Neuron (in vitro differentiated cells): ENCODE results near the gene PUDP.

Source experiments
- H2AFZ ChIP-seq: one replicate; pipeline ENCODE4 v1.6.1; 2013; ENCODE audit warnings: low read depth, mild to moderate bottlenecking, inconsistent platforms, low read length, moderate library complexity
- H3K27me3 ChIP-seq: one replicate; pipeline ENCODE4 v1.6.1; 2013; ENCODE audit warnings: low read length; ENCODE audit not compliant: insufficient read depth
- H3K36me3 ChIP-seq: one replicate; pipeline ENCODE4 v1.6.1; 2013; ENCODE audit warnings: low read length; ENCODE audit not compliant: insufficient read depth
- H3K4me1 ChIP-seq: one replicate; pipeline ENCODE4 v1.6.1; 2013; ENCODE audit warnings: low read length; ENCODE audit not compliant: insufficient read depth
- H3K4me3 ChIP-seq: 2 replicates; pipeline ENCODE4 v1.5.1; 2013; ENCODE audit warnings: mild to moderate bottlenecking, low read length, moderate library complexity
- H3K9me3 ChIP-seq: one replicate; pipeline ENCODE4 v1.6.1; 2013; ENCODE audit warnings: low read length

The PUDP gene

GRCh38 chrX:7091923-7092322 is 56.0 kb downstream of the PUDP start:
- Histone ChIP-seq H2AFZ (no peak overlapping the region), H3K27me3 (no peaks in the 10 kb centered on the region), H3K36me3 (no peaks in the 10 kb centered on the region), H3K4me1 (peaks cover 2% of the 10 kb centered on the region), H3K9me3 (no peaks in the 10 kb centered on the region), H3K4me3 (no peak overlapping the region)

DNA sequence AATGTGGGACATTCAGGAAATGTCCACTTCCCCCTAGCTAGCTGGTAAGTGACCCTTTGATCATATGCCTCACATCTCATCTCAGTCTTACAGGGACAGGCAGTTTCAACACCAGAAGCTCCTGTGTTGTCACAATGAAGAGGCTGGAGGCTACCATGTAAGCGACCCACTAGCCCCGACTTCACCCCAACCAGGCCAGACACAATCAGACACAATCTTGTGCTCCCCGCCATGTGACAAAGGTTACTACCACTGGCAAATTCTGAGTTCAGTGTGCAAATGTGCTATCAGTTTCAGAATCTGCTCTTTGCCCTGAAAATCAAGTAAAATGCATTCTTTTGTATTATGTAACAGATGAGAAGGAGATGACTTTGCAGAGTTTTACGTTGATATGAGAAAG is 57.3 kb downstream of the PUDP start:
- H3K27me3 ChIP-seq, result no peaks in the 10 kb centered on the region
- no peaks in the 10 kb centered on the region for H3K9me3 ChIP-seq
- no peak overlapping the region for H3K4me3 ChIP-seq
- H3K36me3 ChIP-seq, result no peaks in the 10 kb centered on the region
- H2AFZ ChIP-seq, result no peak overlapping the region
- peaks cover 2% of the 10 kb centered on the region for H3K4me1 ChIP-seq

- peaks cover 2% of the 10 kb centered on the region for H3K4me1 ChIP-seq
- peaks cover 2% of the 10 kb centered on the region for H3K36me3 ChIP-seq
- no peaks in the 10 kb centered on the region for H3K27me3 ChIP-seq
- no peaks in the 10 kb centered on the region for H3K9me3 ChIP-seq
- H3K4me3 ChIP-seq, result no peak overlapping the region
- H2AFZ ChIP-seq, result no peak overlapping the region
Measured at GRCh38 chrX:7088968-7089615, 58.9 kb downstream of the PUDP start.

- no peak overlapping the region for H3K4me3 ChIP-seq
- H3K36me3 ChIP-seq, result peaks cover 2% of the 10 kb centered on the region
- H2AFZ ChIP-seq, result no peak overlapping the region
- no peaks in the 10 kb centered on the region for H3K9me3 ChIP-seq
- no peaks in the 10 kb centered on the region for H3K27me3 ChIP-seq
- H3K4me1 ChIP-seq, result peaks cover 2% of the 10 kb centered on the region
Measured at GRCh38 chrX:7086384-7086783, 61.6 kb downstream of the PUDP start.

DNA sequence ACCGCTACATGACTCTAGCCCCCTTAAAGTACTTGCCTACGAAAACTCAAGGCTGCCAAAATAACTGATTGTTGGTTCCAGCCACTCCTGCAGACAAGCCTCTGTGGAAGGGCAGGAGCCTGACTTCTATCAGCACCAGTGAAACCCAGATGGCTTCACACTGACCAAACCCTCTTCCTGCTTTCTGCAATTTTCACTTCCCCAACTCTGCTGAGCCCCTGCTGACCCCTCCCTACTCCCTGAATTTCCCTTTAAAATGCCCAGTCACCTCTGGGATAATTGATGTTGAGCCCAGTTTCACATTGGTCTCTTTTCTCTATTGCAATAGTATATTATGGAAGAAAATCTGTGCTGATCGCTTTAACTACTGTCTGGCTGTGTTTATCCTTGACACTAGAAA is 62.1 kb downstream of the PUDP start:
- Histone ChIP-seq H3K36me3 (peaks cover 2% of the 10 kb centered on the region), H3K27me3 (no peaks in the 10 kb centered on the region), H3K4me3 (no peak overlapping the region), H3K9me3 (no peaks in the 10 kb centered on the region), H3K4me1 (peaks cover under 1% of the 10 kb centered on the region), H2AFZ (no peak overlapping the region)

DNA sequence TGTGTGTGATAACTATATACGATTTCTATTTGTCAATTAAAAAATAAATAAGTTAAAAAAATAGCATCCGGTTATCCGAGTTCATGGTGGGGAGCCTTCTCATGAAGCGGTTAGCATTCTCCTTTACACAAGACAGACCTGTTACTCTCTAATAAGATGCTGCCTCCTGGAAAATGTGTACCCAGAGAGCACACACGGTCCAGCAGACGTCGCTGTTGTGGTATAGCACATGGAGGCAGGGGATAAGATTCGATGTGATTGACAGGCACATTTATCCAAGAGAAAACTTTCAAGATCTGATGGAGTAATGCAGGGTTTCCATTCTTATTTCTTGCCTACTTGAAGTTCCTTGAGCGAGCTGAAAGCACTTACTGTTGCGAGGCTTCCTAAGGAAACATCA is 63.1 kb downstream of the PUDP start:
- Histone ChIP-seq H3K27me3 (no peaks in the 10 kb centered on the region), H3K36me3 (peaks cover 2% of the 10 kb centered on the region), H2AFZ (no peak overlapping the region), H3K9me3 (no peaks in the 10 kb centered on the region), H3K4me1 (no peaks in the 10 kb centered on the region), H3K4me3 (no peak overlapping the region)

- Histone ChIP-seq H2AFZ (no peak overlapping the region), H3K4me3 (no peak overlapping the region)
Measured at GRCh38 chrX:7083468-7084396, 64.2 kb downstream of the PUDP start.

GRCh38 chrX:7083021-7083420 is 64.9 kb downstream of the PUDP start:
- H3K9me3 ChIP-seq, result no peaks in the 10 kb centered on the region
- peaks cover 2% of the 10 kb centered on the region for H3K36me3 ChIP-seq
- no peak overlapping the region for H3K4me3 ChIP-seq
- H3K4me1 ChIP-seq, result no peaks in the 10 kb centered on the region
- H3K27me3 ChIP-seq, result no peaks in the 10 kb centered on the region
- H2AFZ ChIP-seq, result no peak overlapping the region

More at GRCh38 chrX:7083468-7084396, 64.2 kb downstream of the PUDP start:
- Histone ChIP-seq H3K36me3 (peaks cover 2% of the 10 kb centered on the region), H3K4me1 (no peaks in the 10 kb centered on the region), H3K27me3 (no peaks in the 10 kb centered on the region), H3K9me3 (no peaks in the 10 kb centered on the region)

- peaks cover 2% of the 10 kb centered on the region for H3K36me3 ChIP-seq
- no peak overlapping the region for H3K4me3 ChIP-seq
- no peaks in the 10 kb centered on the region for H3K27me3 ChIP-seq
- H2AFZ ChIP-seq, result no peak overlapping the region
- no peaks in the 10 kb centered on the region for H3K4me1 ChIP-seq
- no peaks in the 10 kb centered on the region for H3K9me3 ChIP-seq
Measured at GRCh38 chrX:7082556-7082955, 65.4 kb downstream of the PUDP start.

GRCh38 chrX:7077241-7078230 is 70.4 kb downstream of the PUDP start:
- H2AFZ ChIP-seq, result no peak overlapping the region
- no peaks in the 10 kb centered on the region for H3K9me3 ChIP-seq

DNA sequence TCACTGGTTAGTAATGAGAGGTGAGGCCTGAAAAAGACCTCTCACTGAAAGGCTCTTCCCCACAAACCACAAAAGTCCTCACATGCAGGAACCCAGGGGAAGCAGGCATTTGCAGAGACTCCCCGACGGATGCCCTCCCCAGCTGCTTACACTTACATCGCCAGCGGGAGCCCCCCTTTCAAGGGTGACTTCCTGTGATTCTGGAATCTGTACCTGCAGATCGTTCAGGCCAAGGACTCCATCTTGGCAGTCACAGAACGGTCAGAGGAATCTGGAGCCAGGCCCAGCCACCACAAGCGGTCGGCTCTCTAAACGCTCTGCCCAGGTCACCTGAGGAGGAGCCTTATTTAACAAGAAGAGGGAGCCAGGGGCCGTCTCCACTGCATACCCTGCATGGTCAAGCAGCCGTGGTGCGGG is 71.7 kb downstream of the PUDP start:
- Histone ChIP-seq H3K4me3 (no peak overlapping the region), H3K27me3 (no peaks in the 10 kb centered on the region), H3K36me3 (peaks cover 5% of the 10 kb centered on the region), H2AFZ (no peak overlapping the region), H3K4me1 (no peaks in the 10 kb centered on the region), H3K9me3 (no peaks in the 10 kb centered on the region)

More at GRCh38 chrX:7077241-7078230, 70.4 kb downstream of the PUDP start:
- H3K4me1 ChIP-seq, result no peaks in the 10 kb centered on the region
- H3K27me3 ChIP-seq, result no peaks in the 10 kb centered on the region
- H3K4me3 ChIP-seq, result no peak overlapping the region
- peaks cover 5% of the 10 kb centered on the region for H3K36me3 ChIP-seq

- H3K36me3 ChIP-seq, result peaks cover 5% of the 10 kb centered on the region
- H3K27me3 ChIP-seq, result no peaks in the 10 kb centered on the region
- H3K9me3 ChIP-seq, result no peaks in the 10 kb centered on the region
- H3K4me1 ChIP-seq, result no peaks in the 10 kb centered on the region
- H3K4me3 ChIP-seq, result no peak overlapping the region
- no peak overlapping the region for H2AFZ ChIP-seq
Measured at GRCh38 chrX:7074908-7075204, 73.1 kb downstream of the PUDP start.
